ENCODE data around the gene GMPR2.

Gene GMPR2

DNA sequence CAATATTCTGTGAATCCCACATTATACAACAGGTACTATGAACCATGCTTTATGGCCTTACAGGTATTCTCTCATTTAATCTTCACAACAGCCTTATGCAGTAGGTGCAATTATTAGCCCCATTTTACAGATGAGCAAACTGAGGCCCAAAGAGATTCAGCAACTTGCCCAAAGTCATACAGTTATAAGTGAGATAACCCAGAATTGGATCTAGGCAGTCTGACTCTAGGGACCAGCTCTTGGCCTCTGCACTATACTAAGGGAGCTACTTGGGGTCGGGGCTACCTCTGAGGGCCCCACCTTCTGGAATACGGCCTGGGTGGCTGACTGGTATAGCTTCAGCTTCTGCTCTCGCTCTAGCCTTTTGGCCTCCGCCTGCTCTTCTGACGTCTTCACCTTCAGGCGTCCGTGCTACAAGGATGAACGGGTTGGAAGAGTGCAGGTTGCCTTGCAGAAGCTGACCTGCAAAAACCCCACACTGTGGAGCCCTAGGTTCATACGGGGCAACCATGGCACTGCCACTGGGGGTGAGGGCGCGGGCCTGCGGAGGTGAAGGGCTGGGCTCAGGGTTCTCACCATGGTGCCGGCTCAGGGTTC, 37.9 kb downstream of the GMPR2 start:
- no peak for DNase-seq

DNA sequence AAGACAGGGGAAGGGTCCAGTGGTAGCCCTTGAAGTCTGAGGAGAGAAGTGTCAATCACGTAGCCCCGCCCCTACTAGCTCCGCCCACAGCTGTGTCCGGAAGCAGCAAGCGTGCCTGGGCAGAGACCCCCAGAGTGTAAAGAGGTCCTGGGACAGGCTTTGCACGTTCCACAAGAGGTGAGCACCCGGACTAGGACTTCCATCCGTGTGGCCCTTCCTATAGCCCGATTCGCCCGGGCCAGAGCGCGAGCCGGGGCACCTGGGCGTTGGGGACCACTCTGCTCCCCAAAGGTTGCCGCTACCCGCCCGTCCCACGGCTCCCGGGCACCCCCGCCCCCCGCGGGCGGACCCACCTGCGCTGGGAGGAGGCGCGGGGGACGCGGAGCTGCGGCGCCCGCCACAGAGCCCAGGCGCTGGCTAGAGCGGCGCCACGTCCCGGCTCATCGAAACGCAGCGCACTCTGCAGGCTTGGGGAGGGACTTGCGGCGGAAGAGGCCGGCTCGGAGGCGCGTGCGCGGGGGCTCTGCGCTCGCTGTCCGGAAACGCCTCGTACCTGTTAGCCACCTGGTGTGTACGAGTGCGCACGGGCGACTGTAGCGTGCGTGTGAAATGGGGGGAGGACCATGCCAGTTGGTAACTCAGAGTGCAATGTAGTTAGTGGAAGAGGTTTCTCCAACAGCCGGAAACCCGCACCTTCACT, 38.6 kb downstream of the GMPR2 start, which contains the start of gene RABGGTA:
Gene RABGGTA, minus strand, starts transcription at position 464 of the 700 bp plus-strand sequence. CDS start 482 bp downstream, outside the sequence.
- DNase-seq: peak; percentile 82

DNA sequence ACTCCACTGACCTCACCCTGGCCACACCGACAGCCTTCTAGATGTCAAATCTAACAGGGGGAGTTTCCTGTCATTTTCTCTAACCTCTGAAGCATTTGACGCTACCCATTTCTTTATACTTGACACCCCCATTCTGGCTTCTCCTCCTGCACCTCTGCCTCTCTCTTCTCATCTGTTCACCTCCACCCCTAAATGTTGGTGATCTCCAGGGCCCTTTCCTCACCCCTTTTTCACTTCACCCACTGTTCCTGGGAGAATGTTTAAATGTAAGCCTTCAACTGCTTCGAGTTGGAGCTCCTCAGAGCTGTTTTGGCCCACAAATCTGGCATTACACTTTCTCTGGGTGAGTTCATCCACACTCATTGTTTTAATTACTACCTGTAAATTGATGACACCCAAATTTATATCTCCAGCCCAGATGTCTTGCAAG, 39.1 kb downstream of the GMPR2 start:
- no peak for DNase-seq

DNA sequence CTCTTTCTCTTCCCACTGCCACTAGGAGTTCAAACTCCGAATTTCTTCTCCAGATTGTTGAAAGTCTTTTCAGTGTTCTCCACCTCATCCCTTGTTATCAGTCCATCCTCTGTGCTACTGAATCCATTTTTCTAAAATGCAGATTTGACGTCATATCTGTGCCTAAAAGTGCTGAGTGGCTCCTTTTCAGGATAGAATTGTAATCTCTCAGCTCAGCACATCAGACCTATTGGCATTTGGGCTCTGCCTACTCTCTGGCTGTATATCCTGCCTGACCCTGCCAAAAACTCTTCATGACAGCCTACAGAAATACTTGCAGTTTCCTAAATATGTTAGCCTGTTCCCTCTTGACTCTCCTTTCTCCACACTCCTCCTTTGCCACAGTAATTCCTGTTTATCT, 39.7 kb downstream of the GMPR2 start:
- DNase-seq: no peak

DNA sequence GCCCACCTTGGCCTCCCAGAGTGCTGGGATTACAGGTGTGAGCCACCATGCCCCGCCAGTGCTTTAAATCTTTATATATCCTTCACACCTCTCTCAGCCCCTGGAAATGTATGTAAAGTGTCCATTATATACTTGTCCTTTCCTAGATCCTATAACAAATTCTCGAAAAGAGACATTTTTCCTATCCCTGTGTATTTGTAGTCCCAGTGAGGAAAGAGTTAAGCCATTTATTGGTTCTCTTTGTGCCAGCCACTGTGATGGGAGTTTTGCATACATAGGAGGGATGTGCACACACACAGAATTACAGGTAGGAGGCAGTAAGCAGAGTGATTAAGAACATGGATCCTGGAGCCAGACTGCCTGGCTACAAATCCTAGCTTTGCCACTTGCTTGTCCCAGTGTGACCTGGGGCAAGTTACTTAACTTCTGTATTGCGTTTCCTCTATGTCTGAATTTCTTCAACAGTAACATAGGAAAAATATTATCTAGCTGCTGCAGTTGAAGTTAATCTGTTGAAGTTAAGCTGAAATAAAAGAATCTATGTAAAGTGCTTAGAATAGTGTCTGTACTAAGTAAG, 40.8 kb downstream of the GMPR2 start:
- DNase-seq: no peak

DNA sequence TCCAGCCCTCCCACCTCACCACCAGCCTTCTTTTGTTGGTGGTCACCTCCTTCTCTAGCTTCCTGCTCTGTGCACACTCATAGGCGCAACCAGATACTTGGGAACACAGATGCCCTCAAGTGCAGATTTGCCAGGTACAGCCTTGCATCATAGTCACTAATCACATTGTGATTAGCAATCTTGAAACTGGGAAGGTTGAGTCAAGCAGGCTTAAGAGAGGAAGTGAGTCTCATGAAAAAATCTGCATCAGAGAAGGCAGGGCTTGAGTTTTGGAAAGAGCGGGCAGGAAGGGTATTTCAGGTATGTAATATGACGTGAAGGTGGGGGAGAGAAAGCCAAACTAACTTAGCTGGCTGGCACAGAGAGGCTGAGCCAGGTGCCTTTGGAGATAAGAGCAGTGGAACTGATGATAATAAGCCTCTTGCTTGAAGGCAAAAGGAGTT, 41.4 kb downstream of the GMPR2 start:
- no peak for DNase-seq

DNA sequence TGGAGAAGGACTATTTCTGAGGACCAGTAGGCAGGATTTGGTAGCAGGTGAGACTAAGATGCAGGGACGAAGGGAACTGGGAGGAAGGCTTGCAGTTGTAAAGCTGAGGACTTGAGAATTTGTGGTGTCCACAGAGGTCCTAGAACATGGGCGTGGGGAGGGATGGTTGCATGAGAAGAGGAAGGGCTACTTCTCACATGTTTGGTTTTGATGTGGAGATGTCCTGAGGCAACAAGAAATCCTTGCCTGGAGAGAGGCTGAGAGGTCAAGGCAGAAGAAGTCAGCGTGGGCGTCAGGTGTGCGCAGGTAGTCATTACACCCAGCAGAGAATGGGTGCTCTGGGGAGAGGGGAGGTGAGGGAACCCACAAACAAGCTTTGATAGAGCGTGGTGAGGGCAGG, 44.3 kb downstream of the GMPR2 start:
- DNase-seq: no peak

DNA sequence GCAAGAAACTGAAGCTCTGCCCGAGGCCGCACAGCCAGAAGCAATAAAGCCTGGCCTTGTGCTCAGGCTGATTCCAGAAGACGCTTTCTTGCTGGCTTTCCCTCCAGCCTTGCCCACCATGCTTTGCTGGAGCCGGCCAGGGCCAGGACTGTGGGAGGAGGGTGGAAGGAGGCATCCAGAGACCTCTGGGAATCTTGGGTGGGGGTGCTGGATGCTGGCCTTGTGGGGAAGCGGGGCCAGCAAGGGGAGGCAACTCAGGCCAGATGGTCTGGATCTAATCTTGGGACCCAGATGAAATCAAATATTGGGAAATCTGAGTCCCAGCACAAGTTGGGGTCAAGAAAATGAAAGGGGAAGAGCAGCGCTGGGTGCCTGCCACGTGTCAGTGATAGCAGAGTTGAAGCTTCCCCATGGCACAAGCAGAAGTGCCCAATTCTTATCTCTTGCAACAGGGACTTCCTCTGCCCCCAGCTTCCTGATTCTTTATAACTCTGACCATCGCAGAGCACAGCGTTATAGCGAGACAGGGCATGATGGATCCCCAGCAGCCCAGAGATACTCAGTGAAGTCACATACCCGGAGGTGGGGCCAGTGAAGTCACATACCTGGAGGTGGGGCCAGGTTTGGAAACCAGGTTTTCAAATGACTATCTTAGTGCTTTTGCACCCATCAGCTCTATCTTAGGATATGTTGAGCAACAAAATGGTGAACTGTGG, 45.0 kb downstream of the GMPR2 start:
- DNase-seq: no peak

DNA sequence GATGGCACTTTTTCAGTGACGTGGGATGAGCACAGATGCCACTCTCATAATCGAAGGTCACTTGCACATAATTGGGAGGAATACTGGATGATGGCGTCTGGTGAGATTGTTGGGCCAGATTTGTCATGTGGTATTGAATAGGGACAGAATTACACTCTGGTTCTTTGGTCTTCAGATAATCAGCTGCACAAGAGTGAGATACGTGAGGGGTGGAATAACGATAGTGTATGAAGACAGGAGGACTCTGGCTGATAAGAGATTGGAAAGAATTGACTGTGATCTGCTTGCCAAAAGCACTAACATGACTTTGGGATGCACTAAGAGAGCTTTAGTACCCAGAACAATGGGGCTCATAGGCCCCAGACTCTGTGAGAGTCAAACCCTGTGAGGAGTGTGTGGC, 45.7 kb downstream of the GMPR2 start:
- no peak for DNase-seq

DNA sequence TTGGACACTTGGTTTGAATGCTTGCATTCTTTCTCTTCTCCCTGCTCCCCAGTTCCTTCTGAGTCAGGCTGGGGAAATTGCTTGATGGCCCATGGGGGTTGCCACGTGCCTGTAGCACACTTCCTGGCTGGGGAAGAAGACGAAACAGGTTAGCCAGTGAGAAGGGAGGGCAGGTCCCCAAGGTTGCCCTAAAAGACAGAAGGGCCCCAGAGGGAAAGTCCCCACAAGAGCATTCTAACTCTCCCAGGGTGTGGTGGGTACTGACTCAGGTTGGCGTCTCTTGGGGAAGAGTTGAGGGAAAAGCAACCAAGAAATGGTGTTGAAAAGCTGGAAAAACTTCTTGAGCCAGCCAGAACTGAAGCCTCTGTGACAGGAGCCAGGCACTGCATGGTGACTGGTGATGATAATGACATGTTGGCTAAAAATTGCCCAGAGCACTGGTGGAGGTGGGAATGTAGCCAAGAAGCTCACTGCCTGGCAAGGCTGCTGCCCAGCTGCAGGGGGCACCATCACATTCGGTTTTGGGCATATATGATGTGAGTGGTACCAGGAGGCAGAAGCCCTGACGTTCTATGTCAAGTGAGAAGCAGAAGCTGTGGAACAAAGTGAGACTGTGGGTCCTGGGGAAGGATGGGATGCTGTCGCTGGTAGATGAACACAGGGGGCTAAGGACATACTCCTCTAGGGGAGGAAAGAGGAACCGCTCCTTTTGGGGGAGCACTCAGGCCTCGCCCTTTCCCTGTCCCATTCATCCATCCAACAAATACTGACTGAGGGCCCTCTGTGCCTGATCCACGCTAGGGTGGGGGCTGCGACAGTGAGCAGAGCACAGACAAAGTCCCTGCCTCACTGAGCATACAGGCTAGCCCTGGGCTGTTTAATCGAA, 46.8 kb downstream of the GMPR2 start:
- DNase-seq: no peak

DNA sequence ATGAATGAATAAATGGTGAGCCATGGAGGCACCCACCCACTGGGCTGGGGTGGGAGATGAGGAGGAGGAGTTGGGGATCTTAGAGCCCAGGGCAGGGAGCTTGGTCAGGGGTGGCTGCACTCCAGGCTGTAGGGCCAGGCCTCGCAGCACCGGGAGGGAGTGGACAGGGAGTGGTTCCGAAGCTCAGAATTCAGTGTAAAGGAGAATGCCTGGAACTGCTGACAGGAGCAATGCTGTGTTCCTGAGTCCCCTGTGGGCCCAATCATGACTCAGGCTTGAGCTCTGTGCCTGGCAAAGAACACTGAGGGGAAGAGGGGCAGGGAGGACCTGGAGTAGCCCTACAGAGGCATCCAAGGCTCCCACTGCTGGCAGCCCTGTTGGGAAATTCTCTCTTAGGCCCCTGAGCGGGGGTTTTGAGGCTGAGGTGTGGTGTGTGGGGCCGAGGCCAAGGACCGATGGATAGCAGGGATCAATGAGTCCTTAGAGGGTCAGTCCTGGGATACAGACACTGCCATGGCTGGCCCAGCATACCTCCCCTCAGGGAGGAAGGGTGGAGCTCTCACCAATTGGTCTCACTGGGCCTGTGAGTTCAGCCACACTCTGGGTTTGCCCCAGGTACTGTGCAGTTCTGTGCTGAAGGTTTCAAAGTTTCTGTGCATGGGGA, 48.2 kb downstream of the GMPR2 start:
- DNase-seq: no peak

DNA sequence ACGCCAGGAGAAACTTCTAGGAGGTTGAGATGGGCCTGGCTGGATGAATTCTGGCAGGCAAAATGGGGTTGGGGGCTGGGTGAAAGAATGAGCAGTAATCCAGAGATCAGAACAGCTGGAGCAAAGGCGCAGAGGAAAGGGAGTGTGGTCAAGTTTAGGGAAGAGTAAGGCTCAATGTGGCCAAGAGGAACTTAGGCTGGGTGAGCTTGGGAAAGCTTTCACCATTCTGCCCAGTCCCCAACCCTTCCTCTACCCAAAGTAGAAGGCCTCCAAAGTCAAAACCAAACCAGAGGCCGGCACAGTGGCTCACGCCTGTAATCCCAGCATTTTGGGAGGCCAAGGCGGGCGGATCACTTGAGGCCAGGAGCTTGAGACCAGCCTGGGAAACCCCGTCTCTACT, 48.9 kb downstream of the GMPR2 start:
- DNase-seq: no peak

DNA sequence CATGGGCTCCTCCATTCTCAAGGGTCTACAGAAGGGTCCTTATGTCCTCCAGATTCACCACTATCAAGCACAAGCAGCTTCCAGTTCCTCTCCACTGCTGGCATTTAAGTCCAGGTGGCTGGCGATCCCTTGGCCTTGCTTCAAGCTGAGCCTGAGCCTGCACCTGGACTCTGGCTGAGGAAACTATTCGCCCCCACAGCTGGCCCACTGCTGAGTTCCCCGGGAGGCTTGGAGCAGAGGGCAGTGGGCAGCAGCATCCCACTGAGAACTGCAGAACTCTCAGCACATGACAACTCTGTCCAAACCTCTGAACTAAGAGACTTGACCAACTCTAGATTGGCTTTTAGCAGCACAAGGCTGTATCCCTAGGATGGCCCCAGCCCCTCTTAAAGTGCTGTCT, 50.0 kb downstream of the GMPR2 start:
- no peak for DNase-seq

DNA sequence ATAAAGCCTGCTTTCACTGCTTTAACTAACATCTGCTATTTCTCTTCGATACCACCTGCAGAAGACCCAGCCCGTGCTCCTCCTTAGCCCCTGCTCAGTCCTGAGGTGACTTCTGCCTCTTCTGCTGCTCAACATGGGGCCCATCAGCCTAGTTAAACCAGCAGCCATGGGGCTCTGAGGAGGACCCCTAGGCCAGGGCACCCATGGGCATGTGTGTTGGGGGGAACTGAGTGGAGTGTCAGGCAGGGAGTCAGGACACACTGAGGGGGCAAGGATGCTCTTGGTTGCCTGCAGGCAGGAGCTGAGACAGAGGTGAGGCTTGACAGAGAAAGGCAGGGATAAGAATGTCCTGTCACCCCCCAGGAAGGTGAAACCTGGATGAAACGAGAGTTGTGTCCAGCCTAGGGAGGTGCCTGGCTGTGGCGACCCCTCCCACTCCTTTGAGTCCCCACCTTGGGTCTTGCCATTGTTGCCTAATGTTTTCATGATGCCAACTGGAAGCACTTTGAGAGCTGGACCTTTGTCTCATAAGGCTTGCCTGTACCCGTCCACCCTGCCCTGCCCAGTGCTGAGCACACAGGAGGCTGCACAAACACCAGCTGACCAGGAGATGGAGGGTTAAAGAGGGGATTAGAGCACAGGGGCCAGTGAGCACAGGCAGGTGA, 51.2 kb downstream of the GMPR2 start:
- DNase-seq: no peak

DNA sequence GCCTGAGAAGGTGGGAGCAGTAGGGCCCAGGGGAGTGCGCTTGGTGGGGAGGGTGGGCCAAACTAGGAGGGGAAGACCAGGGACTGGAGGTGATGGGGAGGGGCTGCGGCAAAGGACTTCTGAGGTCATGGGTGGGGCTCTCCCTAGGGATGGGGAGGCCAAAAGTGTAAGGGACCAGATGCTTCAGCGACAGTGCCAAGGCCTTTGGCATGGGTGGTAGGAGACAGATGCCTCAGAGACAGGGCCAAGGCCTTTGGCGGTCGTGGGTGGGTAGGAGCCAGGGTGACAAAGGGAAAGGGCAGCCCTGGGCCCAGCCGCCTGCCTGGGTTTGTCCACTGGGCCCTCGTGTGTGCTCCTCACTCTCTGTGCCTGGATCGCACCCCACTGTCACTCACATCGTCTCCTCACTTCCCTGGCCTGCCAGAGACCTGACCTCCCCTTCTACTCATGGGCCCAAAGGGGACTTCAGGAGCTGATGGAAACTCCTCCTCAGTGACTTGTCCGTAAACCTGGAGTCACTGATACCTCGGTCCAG, 51.8 kb downstream of the GMPR2 start:
- no peak for DNase-seq

DNA sequence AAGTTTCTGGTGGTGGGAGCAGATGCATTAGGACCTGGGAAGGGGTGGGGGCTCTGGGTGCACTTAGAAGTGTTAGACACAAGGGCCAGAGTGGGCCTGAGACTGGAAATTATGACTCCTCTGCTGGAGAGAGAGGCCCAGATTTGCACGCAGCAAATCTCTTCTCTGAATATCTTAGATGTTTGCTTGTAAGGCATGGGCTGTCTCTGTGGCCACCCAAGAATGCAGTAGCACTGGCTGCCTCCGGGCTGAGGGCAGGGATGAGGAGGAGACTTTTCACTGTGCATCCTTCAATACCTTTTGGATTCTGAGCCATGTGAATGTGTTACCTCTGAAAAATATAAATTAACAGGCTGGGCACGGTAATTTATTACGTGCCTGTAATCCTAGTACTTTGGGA, 52.6 kb downstream of the GMPR2 start:
- DNase-seq: no peak

DNA sequence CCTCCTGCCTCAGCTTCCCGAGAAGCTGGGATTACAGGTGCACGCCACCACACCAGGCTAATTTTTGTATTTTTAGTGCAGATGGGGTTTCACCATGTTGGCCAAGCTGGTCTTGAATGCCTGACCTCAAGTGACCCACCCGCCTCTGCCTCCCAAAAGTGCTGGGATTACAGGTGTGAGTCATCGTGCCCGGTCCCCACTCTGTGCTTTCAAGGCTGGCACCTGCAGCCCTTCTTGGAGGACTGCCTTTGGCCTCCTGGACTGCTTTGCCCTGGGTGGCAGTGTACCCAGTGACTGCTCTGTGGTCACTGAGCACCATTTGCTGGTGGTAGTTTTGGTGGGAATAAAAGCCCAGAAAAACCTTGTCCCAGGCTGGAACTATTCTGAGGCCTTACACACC, 54.3 kb downstream of the GMPR2 start:
- no peak for DNase-seq
